K562 (cell line): ENCODE data around the gene PCOLCE2. TPM values are rescaled to one million over a fixed set of nuclear protein-coding genes. Genes with fewer than 3 reads are reported as not detected.

Experiments
- ARID1B ChIP-seq: fragments of 450-650 bp; IDR thresholded peaks from 2 replicates; pipeline ENCODE4 v1.6.1; 2016; ENCODE audit warnings: antibody characterized with exemption, mild to moderate bottlenecking, inconsistent platforms
- CTBP1 ChIP-seq: fragments of 450-650 bp; IDR thresholded peaks from 2 replicates; pipeline ENCODE4 v1.6.1; 2016; ENCODE audit warnings: borderline replicate concordance
- ETV1 ChIP-seq: fragments of 450-650 bp; conservative IDR thresholded peaks from 2 replicates; pipeline ENCODE4 v1.6.1; 2016; ENCODE audit warnings: missing genetic modification characterization, control low read depth, low read depth, missing compliant biosample characterization
- GABPA ChIP-seq: fragments of 200-800 bp; sonication (Bioruptor generic); conservative IDR thresholded peaks from 2 replicates; pipeline ENCODE4 v1.6.1; 2016; ENCODE audit warnings: low read depth, missing genetic modification characterization, missing compliant biosample characterization
- MEIS2 ChIP-seq: fragments of 450-650 bp; IDR thresholded peaks from 2 replicates; pipeline ENCODE4 v1.6.1; 2014; ENCODE audit warnings: mild to moderate bottlenecking; ENCODE audit not compliant: partially characterized antibody
- POLR2G ChIP-seq: fragments of 200-400 bp; formaldehyde crosslinking; IDR thresholded peaks from 2 replicates; pipeline ENCODE4 v1.6.1; 2017; ENCODE audit warnings: low read depth, mild to moderate bottlenecking, antibody characterized with exemption, low read length, moderate library complexity
- RHOXF2B ChIP-seq: fragments of 250-450 bp; sonication (Bioruptor Pico); conservative IDR thresholded peaks from 2 replicates; pipeline ENCODE4 v1.5.1; 2021
- SMARCE1 ChIP-seq: fragments of 450-650 bp; IDR thresholded peaks from 2 replicates; pipeline ENCODE4 v1.7.1; 2016; ENCODE audit warnings: mild to moderate bottlenecking
- polyA plus RNA-seq, 8 experiments: library from polyadenylated mRNA; depleted of rRNA in 4 of 8; stranded (reverse) in 5 of 8; unstranded in 3 of 8; fragments of >200 nt; fragmentation: Nextera tagmentation in 2 of 8; fragmentation: Illumina TruSeq in 1 of 8; extraction: Ambion mirVana in 2 of 8; extraction: Trizol in 1 of 8; gene quantifications; 2 replicates each; pipeline versions ENCODE4 v1.2.1 to v1.2.3, GENCODE V29; 2011 to 2014; ENCODE audit warnings: inconsistent platforms in 1 of 8, missing spikeins in 1 of 8
- total RNA-seq, 7 experiments: library from RNA; depleted of rRNA in 6 of 7; stranded (reverse); fragments of >200 nt in 6 of 7; fragmentation: Illumina TruSeq in 2 of 7; extraction: Trizol in 2 of 7; gene quantifications; 2 replicates each; pipeline versions ENCODE4 v1.2.1 to v1.2.3, GENCODE V29; 2011 to 2021; ENCODE audit warnings: low replicate concordance in 1 of 7
- TF ChIP-seq, protein P1 (sequence below), 2 experiments: IDR thresholded peaks in 1 of 2; conservative IDR thresholded peaks in 1 of 2; 2 replicates each; pipeline ENCODE4 v1.6.1; 2016; ENCODE audit warnings: low read depth in 2 of 2, mild to moderate bottlenecking in 1 of 2, missing compliant biosample characterization in 1 of 2, missing genetic modification characterization in 1 of 2, moderate library complexity in 1 of 2
- TF ChIP-seq, protein P2 (sequence below): fragments of 250-450 bp; sonication (Bioruptor Pico); IDR thresholded peaks from 2 replicates; pipeline ENCODE4 v1.8.0; 2021; ENCODE audit warnings: mild to moderate bottlenecking, moderate library complexity

PCOLCE2 gene
- total and polyA plus RNA-seq, 9 of the 15 experiments (the other 6 are each of a cell fraction or from before 2014, with no cell fraction given): 0.18 to 1.2 (median 0.65) TPM

DNA sequence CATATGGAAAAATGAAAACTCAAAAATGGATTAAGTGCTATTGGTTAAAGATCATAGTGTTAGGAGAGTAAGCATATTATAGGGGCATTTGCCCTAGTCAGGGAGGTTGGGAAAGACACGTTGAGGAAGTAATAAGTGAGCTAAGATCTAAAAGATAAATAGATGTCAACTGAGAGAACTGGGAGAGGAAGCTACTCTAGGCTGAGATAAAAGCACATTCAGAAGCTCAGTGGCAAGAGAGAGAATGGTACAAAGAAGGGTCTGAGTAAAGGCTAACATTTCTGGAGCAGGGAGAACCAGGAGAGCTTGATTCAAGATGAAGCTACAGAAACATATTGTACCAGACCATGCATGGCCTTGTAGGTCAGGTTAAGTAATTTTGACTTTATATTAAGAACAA, 101.2 kb downstream of the PCOLCE2 start (continued):
- 0 out of 2 replicates have a peak, but pooled peaks have one; percentile 23 for TF ChIP-seq GABPA (tag)
- TF ChIP-seq CTBP1: 0 out of 2 replicates have a peak, but pooled peaks have one; percentile 11
- no peak for TF ChIP-seq POLR2G
- TF ChIP-seq, protein P1, sequence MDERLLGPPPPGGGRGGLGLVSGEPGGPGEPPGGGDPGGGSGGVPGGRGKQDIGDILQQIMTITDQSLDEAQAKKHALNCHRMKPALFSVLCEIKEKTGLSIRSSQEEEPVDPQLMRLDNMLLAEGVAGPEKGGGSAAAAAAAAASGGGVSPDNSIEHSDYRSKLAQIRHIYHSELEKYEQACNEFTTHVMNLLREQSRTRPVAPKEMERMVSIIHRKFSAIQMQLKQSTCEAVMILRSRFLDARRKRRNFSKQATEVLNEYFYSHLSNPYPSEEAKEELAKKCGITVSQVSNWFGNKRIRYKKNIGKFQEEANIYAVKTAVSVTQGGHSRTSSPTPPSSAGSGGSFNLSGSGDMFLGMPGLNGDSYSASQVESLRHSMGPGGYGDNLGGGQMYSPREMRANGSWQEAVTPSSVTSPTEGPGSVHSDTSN (CRISPR knock-in tag; IDR thresholded peaks at IDR 0.05; ENCODE audit: low read depth): no peak
- TF ChIP-seq, protein P1 (tag; conservative IDR thresholded peaks at IDR 0.05; ENCODE audit: low read depth): peak; percentile 44
- 0 out of 2 replicates have a peak, but pooled peaks have one; percentile 42 for TF ChIP-seq ETV1 (tag)
- TF ChIP-seq RHOXF2B: no peak
- TF ChIP-seq ARID1B: peak; percentile 23; the same call in 1 of the 2 replicates
- TF ChIP-seq SMARCE1: peak; percentile 46; the same call in 1 of the 2 replicates
- TF ChIP-seq, protein P2, sequence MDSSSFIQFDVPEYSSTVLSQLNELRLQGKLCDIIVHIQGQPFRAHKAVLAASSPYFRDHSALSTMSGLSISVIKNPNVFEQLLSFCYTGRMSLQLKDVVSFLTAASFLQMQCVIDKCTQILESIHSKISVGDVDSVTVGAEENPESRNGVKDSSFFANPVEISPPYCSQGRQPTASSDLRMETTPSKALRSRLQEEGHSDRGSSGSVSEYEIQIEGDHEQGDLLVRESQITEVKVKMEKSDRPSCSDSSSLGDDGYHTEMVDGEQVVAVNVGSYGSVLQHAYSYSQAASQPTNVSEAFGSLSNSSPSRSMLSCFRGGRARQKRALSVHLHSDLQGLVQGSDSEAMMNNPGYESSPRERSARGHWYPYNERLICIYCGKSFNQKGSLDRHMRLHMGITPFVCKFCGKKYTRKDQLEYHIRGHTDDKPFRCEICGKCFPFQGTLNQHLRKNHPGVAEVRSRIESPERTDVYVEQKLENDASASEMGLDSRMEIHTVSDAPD: no peak
- TF ChIP-seq MEIS2: peak; percentile 25
- TF ChIP-seq, all 486 proteins: peak for 15
